NCI-H128 (cell line): Measurements from ENCODE around the gene ASCL5.
"Not testable (repeated sequence)": the region's sequence is repeated elsewhere in the genome, so short reads cannot be mapped to it uniquely, and the experiment has no call there.

ENCODE experiments used
- DNase-seq: peaks from one replicate; lab custom pipeline; 2025; ENCODE audit not compliant: unreplicated experiment; lab: John Stamatoyannopoulos, UW

Gene ASCL5

GRCh38 chr1:201126832-201127754 is at the start of gene ASCL5:
TSS of gene ASCL5 (minus strand) at chr1:201127184. CDS start at chr1:201115372, 11,812 bp downstream.
- no peak for DNase-seq

- no peak for DNase-seq
Measured at GRCh38 chr1:201175820-201176500, 49.0 kb upstream of the ASCL5 start.

- DNase-seq = no peak
Measured at GRCh38 chr1:201173736-201174135, 46.8 kb upstream of the ASCL5 start.

- DNase-seq = no peak
Measured at GRCh38 chr1:201172999-201173610, 46.1 kb upstream of the ASCL5 start.

GRCh38 chr1:201172326-201172725 is 45.3 kb upstream of the ASCL5 start:
- no peak for DNase-seq

- peak; percentile 83 for DNase-seq
Measured at GRCh38 chr1:201171063-201172036, 44.4 kb upstream of the ASCL5 start.

- DNase-seq = peak; percentile 83
Measured at GRCh38 chr1:201170533-201171062, 43.6 kb upstream of the ASCL5 start.

GRCh38 chr1:201169971-201170532 is 43.1 kb upstream of the ASCL5 start:
- no peak for DNase-seq

GRCh38 chr1:201169203-201169602 is 42.2 kb upstream of the ASCL5 start:
- no peak for DNase-seq

GRCh38 chr1:201167041-201167991 is 40.3 kb upstream of the ASCL5 start:
- DNase-seq = no peak

- DNase-seq = no peak
Measured at GRCh38 chr1:201164645-201165044, 37.7 kb upstream of the ASCL5 start.

GRCh38 chr1:201163707-201164106 is 36.7 kb upstream of the ASCL5 start:
- no peak for DNase-seq

- not testable (repeated sequence) for DNase-seq
Measured at GRCh38 chr1:201163036-201163435, 36.1 kb upstream of the ASCL5 start.

GRCh38 chr1:201157949-201158348 is 31.0 kb upstream of the ASCL5 start:
- DNase-seq = no peak

GRCh38 chr1:201156819-201157218 is 29.8 kb upstream of the ASCL5 start:
- no peak for DNase-seq

GRCh38 chr1:201156346-201156745 is 29.4 kb upstream of the ASCL5 start:
- no peak for DNase-seq

GRCh38 chr1:201155354-201155753 is 28.4 kb upstream of the ASCL5 start:
- DNase-seq = no peak

- peak; percentile 99 for DNase-seq
Measured at GRCh38 chr1:201154389-201155165, 27.6 kb upstream of the ASCL5 start, which contains the start of gene TMEM9. TSS of gene TMEM9 (minus strand) at chr1:201154474. CDS start at chr1:201153923, 551 bp downstream.
